Stimulated activated CD4-positive, alpha-beta T cell treated with anti-CD3 and anti-CD28 coated beads, Interleukin-4, amount 100 ng/mL, for 4 hours (primary cell): ENCODE results near the gene RFPL2.
"Not testable (repeated sequence)": the region's sequence is repeated elsewhere in the genome, so short reads cannot be mapped to it uniquely, and the experiment has no call there.

ENCODE experiments used
- DNase-seq, 2 experiments: peaks; one replicate each; pipeline ENCODE4 v3.0.0-alpha.2; 2020

RFPL2 gene

DNA sequence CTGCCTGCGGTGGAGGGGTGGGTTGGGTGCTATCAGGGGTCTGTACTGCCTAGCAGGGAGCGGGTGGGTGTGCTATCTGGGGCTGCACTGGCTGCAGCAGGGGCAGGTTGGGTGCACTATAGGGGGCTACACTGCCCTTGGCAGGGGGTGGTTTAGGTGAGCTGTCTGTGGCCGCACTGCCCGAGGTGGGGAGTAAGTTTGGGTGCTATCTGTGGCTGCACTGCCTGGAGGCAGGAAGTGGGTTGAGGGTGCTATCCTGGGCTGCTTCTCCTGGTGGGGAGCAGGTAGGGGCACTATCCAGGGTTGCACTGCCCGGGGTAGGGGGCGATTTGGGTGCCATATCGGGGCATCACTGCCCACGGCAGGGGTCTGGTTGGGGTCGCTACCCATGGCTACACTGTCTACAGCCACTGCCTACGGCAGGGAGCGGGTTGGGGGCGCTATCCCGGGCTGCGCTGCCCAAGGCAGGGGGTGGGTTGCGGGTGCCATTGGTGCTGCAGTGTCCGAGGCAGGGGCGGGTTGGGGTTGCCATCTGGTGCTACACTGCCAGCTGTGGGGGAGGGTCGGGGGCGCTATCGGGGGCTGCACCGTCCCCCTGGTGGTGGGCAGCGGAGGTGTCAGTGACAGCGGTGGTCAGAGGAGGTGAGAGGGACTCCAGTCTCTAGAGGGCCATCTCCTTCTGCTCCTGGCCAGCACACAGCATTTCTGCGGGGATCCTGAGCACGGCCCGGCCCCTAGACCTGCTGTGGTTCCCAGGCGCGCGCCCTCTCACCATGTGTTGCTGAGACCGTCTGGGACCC, 1.3 kb upstream of the RFPL2 start:
- no peak for DNase-seq

DNA sequence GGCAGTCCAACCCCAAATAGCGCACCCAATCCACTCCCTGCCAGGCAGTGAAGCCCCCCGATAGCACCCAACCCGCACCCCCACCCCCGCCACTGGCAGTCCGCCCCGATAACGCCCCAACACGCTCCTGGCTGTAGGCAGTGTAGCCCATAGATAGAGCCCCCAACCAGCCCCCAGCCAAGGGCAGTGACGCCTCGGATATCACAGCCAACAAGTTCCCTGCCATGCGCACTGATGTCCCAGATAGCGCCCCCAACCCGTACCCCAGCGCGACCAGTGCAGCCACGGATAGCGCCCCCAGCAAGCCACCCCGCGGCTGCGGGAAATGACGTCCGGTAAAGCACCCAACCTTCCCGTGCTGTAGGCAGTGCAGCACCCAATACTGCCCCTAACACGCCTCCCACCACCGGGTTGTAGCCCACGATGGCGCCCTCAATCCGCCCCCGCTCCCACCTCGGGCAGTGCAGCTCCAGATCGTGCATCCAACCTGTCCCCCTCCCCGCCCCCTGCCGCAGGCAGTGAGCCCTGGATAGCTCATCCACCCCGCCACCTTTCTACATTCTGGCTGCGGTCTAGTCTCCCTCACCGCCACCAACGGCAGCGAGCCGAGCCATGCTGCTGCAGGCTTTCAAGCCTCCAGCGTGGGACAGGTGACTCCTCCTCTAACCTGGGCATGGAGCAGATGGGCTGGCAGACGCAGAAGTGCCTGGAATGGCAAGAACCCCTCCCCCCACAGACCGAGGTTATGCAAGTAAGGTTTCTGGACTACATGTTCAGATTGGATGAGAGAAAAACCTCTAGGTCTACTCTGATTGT, 625 bp downstream of the RFPL2 start:
- peak in 1 of 2 experiments; percentile 14 for DNase-seq

DNA sequence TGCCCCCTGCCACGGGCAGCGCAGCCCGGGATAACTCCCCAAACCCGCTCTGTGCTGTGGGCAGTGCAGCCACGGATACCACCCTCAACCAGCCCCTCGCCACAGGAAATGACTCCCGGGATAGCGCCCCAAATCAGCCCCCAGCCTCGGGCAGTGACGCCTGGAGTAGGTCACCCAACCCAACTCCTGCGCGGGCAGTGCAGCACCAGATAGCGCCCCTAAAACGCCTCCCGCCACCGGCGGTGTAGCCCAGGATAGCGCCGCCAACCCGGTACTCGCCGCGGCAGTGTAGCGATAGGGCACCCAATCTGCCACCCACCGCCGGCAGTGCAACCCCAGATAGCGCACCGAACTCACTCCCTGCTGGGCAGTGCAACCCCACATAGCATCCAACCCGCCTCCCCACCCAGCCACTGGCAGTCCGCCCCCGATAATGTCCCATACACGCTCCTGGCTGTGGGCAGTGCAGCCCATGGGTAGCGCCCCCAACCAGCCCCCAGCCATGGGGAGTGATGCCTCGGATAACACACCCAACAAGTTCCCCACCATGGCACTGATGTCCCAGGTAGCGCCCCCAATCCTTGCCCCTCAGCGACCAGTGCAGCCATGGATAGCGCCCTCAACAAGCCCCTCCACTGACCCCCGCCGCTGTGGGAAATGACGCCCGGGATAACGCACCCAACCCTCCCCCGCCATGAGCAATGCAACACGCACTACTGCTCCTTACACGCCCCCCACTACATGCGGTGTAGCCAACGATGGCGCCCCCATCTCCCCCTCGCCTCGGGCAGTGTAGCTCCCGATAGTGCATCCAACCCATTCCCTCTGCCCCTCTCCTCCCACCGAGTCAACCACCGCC, 1.5 kb downstream of the RFPL2 start:
- no peak for DNase-seq

DNA sequence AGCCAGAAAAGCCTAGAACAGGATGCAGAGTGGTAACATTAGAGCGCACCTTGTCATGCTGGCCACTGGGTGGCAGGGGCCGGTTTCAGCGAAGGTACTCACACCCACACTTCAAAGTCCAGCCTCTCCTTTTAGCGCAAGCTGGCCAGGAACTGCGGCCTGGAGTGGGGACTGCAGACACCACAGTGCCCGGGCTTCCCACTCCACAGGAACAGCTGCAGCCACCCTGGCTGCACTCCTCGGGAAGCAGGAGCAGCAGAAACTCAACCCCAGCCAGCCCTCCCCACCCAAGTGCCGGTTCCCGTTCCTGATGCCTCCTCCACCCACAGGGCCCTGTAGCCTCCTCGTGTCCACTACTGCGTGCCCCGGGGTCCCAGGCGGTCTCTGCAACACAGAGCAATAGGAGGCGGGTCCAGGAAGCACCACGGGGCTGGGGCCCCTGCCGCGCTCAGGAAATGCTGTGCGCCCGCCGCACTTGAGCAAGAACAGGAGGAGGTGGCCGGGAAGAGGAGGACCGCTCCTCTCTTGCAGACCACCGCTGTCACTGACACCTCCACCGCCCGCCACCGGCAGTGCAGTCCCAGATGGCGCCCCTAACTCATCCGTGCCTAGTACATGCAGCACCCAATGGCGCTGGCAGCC, 2.2 kb downstream of the RFPL2 start:
- DNase-seq = no peak

DNA sequence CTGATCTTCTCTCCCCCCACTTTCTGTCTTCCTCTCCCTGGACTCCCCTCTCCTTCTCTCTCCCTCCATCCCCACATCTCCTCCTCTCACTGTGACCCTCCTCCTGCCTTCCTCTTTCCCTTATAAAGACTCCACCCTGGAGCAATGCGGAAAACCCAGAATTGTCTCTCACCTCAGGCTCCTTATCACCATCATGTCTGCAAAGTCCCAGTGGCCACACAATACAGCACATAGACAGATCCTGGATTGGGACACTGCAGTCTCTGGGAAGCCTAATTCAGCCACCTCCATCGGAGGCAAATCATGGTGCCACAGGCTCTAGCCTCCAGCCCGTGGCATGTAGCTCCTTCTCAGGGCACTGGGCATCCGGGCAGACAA, 2.7 kb downstream of the RFPL2 start:
- no peak for DNase-seq

DNA sequence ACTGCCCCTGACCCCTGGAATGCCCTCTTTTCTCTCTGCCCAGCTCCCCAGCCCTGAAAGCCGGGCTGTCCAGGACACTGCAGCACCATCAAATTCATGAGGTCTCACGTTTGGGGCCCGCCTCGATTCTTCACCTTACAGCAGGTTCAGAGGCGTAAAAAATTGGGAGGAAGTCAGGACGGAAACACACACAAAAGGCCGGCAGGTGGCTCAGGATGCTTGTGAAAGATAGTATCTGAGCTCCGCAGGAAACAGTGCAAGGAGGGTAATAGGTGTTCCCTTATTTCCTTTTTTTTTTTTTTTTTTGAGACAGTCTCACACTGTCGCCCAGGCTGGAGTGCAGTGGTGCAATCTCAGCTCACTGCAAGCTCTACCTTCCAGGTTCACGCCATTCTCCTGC, 4.1 kb downstream of the RFPL2 start:
- no peak for DNase-seq

DNA sequence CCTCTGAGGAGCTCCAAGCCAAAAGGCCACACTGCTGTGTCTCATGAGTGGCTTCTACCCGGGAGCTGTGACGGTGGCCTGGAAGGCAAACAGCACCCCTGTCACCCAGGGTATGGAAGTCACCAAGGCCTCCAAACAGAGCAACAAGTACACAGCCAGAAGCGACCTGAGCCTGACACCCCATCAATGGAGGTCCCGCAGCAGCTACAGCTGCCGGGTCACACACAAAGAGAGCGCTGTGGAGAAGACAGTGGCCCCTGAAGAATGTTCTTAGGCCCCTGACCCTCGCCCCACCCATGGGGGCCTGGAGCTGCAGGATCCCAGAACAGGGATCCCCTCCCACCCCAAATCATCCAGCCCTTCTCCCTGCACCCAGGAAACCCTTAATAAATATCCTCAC, 4.9 kb downstream of the RFPL2 start:
- DNase-seq = no peak

DNA sequence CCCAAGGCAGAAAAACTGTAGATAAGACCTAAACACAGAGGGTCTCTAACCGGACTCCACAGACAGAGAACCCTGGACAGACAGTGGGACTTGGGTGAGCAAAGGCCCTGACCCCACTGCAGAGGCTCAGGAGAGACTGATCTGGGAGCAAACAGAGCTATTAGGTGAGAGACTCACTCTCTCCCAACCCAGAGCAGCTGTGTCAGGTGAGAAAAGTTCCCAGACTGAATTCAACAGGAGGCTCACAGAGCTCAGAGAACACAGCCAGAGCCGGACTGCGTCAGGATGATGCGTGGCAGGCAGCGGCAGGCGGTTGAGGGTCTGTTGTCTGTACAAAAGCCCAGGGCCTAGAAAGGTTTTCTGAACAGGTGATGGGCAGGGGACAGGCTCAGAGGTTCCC, 5.5 kb downstream of the RFPL2 start:
- no peak for DNase-seq

DNA sequence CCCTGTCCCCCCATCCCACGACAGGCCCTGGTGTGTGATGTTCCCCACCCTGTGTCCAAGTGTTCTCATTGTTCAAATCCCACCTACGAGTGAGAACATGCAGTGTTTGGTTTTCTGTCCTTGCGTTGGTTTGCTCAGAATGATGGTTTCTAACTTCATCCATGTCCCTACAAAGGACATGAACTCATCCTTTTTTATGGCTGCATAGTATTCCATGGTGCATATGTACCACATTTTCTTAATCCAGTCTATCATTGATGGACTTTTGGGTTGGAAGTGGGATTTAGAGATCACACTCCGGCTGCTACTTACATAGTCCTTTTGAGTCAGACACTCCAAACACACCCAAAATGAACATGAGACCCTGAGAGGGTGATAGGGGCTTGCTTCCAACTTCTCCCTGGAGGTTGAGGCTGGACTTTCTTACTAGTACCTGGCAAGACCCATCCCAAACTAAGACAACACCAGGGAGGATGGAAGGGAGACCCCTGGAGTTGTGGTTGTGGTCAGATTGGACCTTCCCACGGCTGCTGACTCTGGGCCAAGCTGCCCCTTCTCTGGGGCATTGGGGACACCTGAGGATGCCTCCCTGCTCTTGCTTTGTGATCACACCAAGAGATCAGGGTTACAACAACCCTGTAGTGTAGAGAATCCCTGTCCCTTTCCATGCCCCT, 7.2 kb downstream of the RFPL2 start:
- not testable (repeated sequence) for DNase-seq

DNA sequence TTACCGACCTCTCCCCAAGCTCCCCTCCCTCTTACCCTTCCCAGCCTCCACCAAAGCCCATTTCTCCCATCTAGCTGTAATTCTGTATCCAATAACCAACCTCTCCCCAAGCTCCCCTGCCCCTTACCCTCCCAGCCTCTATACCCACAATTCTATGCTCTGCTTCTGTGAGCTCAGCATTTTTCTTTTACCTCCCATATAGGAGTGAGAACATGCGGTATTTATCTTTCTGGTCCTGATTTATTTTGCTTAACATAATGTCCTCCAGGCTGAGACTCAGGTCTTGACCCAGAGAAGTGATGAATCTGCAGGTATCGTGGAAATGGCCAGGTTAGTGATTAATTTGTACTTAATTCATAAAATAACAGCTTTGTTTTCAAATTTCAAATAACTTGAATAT, 9.0 kb downstream of the RFPL2 start:
- DNase-seq = not testable (repeated sequence)

DNA sequence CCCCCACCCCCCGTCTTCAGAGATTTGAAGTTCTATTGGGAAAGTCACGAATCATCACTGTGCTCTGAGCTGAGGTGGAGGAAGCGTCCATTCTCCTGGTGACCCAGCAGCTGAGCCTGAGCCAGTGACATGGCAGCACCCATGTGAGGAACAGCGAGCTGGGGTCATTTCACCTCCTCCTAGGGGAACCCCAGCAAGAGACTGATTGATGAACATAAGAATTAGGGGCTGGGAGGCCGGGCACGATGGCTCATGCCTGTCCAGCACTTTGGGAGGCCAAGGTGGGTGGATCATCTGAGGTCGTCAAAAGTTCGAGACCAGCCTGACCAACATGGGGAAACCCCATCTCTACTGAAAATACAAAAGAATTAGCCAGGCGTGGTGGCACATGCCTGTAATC, 11.5 kb downstream of the RFPL2 start:
- DNase-seq = not testable (repeated sequence)

DNA sequence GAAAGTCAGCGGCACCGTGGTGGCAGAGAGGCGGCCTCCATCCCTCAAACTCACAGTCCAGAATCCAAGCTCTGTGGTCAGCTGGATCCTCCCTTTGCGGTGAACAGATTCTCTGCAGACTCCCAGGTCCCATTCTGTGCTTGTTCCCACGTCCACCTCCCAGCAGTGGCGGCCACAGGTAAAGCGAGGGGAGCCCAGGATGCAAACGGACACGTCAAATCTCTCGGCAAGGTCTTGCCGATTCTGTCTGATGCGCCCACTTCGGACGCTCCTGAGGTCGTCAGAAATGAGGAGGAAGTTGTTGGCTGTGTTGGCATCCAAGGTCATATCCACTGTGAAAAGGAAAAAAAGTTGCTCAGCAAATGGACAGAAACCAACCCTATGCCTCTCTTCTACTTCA, 13.9 kb downstream of the RFPL2 start:
- DNase-seq = not testable (repeated sequence)

DNA sequence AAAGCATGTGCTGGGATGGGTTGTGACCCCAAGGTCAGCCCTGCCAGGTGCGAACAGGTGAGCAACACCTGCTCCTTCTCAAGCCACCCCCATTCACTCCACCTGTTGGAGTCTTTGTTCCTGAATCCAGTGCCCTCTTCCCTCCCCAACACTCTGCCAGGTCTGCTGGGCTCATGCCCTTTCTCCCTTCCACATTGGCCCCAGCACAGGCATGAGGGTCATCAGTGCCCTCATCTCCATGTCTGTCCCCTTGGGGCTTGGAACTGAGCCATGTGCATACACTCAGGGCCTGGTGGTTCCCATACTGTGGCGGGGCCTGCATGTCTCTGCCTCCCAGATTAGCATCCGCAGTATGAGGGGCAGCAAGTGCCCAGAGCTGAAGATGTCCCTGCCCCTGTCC, 19.1 kb downstream of the RFPL2 start:
- DNase-seq = no peak

DNA sequence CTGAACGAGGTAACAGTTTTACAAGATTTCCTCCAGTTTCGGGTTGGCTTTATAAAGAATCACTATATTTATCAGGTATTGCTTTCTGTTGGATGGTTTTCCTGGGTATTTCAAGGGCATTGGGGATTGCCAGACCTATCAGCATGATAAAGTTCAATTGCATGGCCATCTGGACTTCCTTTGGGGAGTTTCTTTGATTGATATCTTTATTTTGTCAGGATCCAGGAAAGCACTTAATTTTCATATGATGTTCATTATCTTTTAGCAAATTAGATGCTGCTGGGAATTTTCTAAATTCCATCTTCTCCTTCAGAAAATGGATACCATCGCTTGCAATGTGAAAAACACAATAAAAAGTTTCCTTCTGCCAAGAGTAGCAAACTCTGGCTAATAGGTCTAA, 21.2 kb downstream of the RFPL2 start:
- DNase-seq = no peak

DNA sequence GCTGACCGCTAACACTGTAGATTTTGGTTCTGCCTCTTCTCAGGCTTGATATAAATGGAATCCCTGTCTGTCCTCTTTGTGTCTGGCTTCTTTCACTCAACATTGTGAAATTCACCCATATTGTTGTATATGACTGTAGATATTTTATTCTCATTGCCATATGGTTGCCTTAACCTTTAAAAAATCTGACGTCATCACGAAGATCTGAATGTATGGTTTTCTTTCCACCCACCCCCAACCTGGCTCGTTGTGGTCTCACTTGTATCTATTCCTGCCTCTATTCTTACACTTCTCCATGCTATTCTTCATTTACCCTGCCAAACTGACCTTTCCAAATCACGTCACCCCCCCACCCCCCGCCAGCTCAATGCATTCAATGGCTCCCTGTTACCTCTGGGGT, 23.8 kb downstream of the RFPL2 start:
- DNase-seq = no peak

DNA sequence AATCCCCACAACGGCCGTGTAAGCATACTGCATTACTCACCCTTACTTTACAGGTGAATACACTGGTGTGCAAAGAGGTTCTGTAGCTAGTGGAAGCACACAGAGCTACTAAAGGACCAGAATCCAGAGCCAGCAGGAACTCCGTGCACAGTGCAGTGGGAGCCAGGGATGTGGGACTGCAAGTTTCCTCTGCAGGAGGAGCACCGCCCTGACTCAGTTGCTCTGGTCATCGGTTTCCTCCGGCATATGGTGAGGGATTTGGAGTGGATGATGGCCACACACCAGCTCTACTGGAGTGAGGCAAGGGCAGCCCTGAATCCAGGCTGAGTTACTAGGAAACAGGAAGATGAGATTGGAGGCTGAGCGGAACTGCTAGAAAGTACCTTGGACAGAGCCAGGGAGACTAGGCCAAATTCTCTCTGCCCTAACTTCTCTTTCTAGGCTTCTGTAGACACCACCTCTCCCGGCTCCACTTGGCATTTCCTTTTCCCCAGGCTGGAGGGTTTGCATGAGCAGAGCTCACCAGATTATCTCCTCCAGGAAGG, 27.6 kb downstream of the RFPL2 start:
- DNase-seq = no peak

DNA sequence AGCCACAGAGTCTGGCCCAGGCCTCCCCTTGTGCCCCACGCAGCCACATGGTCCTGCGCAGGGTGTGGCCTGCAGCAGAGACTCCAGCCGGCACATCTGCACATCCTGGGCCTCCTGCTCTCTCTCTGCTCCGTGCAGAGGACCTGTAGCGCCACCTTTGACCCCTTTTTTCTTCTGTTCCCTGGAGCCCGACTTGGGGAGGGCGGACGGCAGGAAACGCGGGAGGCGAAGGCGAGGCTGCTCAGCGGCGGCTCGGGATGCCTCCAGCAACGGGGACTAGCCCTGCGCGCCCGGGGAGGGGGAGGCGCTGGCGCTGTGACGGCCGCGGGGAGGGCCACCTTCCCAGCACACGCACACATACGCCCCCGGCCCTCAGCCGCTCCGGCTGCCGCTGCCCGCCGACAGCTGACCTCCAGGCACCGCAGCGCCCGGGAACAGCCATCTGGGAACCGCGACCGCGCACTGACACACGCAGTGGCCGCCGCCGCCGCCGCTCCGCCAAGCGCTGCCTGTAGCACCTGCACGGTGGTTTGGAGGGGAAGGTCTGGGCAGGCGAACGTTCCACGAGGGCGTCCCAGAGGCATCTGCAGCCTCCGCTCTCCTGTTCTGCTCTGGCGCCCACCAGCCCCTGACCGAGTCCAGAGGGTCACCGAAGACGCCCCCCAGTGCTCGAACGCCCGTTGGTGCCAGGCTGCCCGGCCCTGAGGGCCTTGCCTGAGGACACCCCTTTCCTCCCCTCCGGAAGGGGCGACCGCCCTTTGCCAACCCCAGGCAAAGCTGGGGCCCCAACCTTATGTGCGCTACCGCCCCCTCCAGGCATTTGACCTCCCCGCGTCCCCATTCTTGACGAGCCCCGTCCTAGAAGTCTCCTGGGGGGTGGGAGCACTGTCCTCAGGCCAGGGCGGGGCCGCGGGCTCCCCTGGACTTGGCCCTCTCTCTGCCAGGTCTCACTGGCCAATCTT, 28.9 kb downstream of the RFPL2 start:
- no peak for DNase-seq

DNA sequence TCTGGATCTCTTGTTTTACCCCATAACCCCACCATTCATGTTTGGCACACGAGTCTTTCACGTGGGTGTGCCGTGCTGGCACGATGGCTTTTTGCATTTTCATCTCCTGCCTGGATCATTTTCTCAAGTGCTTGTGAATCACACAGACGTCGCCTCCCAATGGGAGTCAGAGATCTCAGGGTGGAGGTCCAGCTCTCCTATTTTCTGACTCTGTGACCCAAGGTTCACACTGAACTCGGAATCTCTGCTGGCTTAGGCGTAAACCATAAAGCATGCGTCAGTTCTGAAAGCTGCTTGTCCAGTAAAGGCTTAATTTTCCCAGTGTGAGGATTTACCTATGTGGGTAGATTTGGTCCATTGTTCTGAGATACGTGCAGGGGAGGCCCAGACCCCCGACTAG, 29.8 kb downstream of the RFPL2 start:
- no peak for DNase-seq

DNA sequence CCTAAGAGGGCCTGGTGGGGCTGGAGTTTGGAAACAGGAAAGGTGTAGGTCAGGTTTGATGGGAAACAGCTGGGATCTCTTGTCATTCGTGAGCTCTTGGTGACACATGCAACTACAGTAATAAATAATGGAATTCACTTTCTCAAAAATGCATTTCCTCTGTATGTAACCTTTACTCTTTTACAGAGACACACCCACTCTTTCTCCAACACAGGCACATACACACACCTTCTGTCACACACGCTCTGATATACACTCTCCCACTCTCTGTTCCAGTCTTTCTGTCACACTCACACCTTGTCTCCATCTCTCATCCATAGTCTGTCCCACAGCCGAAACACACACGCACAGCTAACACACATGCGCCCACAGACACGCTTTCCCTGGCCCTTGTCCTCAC, 39.2 kb downstream of the RFPL2 start:
- DNase-seq = no peak

DNA sequence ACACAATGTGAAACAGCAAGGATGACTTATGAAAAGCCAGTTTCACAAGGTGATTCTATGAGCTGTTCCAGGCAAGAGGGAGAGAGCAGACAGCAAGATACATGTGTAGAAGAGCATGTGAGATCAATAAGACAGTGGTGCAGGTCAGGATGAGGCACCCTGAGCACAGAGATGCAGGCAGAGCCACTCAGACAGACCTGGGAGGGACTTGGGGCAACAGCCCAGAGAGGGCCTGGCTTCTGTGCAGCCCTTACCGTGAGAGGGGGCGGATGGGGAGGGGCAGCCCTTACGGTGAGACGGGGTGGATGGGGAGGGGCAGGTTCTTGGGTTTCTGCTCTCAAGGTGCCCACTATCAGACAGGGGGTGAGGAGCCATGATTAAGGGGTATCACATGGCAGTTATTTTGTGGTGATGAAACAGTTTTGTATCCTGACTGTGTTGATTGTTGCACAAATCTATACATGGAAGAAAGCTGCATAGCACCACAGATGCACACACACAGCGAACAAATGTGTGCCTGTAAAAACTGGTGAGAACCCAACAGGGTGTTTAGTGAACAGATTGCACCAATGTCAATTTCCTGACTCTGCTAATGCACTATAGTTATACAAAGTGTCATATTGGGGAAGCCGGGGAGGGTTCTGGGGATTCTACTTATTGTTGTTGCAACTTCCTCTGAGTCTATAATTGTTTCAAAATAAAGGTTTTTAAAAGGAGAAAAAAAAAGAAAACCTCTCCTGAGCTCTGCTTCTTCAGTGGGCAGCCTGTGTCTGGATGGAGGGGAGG, 40.6 kb downstream of the RFPL2 start:
- no peak for DNase-seq
